Prostate gland (tissue), 2 donors: ENCODE results near the gene MYO1D. TPM values are rescaled to one million over a fixed set of nuclear protein-coding genes. Genes with fewer than 3 reads are reported as not detected.

Experiments
- DNase-seq: peaks from one replicate; pipeline ENCODE4 v3.0.0-alpha.2; 2019; ENCODE audit warnings: low spot score
- H3K27ac ChIP-seq, 2 donors: fragments of 200-600 bp; sonication (generic); 2 replicates each; pipeline ENCODE4 v1.5.1; 2017 to 2019
- H3K27me3 ChIP-seq: fragments of 200-600 bp; sonication (generic); replicated peaks from 2 replicates; pipeline ENCODE4 v1.5.1; 2019; ENCODE audit not compliant: insufficient read depth
- H3K36me3 ChIP-seq, 2 donors: fragments of 200-600 bp; sonication (generic); 1 replicate in 1 of 2; 2 replicates in 1 of 2; pipeline versions ENCODE4 v1.5.1 to v1.8.1; 2017 to 2019
- H3K4me1 ChIP-seq: fragments of 200-600 bp; sonication (generic); replicated peaks from 2 replicates; pipeline ENCODE4 v1.5.1; 2019
- H3K4me3 ChIP-seq, 2 donors: fragments of 200-600 bp; sonication (generic); 2 replicates each; pipeline ENCODE4 v1.5.1; 2017 to 2019
- H3K9me3 ChIP-seq: fragments of 200-600 bp; sonication (generic); 2 replicates; pipeline ENCODE4 v1.5.1; 2017
- CTCF ChIP-seq, 4 experiments: fragments of 200-600 bp in 2 of 4; fragments of 450-650 bp in 2 of 4; sonication (generic) in 2 of 4; IDR thresholded peaks; 1 replicate in 3 of 4; 2 replicates in 1 of 4; pipeline ENCODE4 v1.5.1; 2016 to 2019; ENCODE audit warnings: antibody characterized with exemption in 4 of 4, mild to moderate bottlenecking in 2 of 4, moderate library complexity in 2 of 4
- POLR2A ChIP-seq: fragments of 450-650 bp; IDR thresholded peaks from one replicate; pipeline ENCODE4 v1.6.1; 2016; ENCODE audit warnings: antibody characterized with exemption, mild to moderate bottlenecking
- POLR2AphosphoS5 ChIP-seq: sonication (generic); formaldehyde crosslinking; IDR thresholded peaks from one replicate; pipeline ENCODE4 v1.6.1; 2017; ENCODE audit warnings: antibody characterized with exemption
- WGBS: methylation state at CpG from one replicate; pipeline ENCODE4 v1.1.5; 2018; 5-methylcytosine and 5-hydroxymethylcytosine counted together
- intact Hi-C: fragments of 100-400 bp; cut with DNase I; formaldehyde crosslinking; loops from one replicate; pipeline ENCODE4 v1.14.2; 2022
- total RNA-seq, 2 donors: library from RNA; depleted of rRNA; stranded (reverse); fragments of >200 nt; gene quantifications; one replicate each; pipeline ENCODE4 v1.1.0, GENCODE V29; 2016

Gene MYO1D
- total RNA-seq, 2 donors from 2014 or later, result 44.2 to 45.2 TPM

GRCh38 chr17:32870027-32870670 lies 6.8 kb downstream of the MYO1D start:
- intact Hi-C loops, result no loop called here
- Histone ChIP-seq H3K27me3 (no peaks in the 10 kb centered on the region), H3K4me1 (no peaks in the 10 kb centered on the region), H3K27ac (no peak overlapping the region), H3K36me3 (no peaks in the 10 kb centered on the region), H3K9me3 (no peaks in the 10 kb centered on the region), H3K4me3 (no peak overlapping the region)
- DNase-seq, result no peak
- TF ChIP-seq POLR2A, result no peak
- peak; percentile 20 for TF ChIP-seq POLR2AphosphoS5
- 62% methylated on average over 3 of the region's 3 CpGs for WGBS

- WGBS, result 78% methylated on average over 6 of the region's 6 CpGs
- no peak overlapping the region for H3K4me3 ChIP-seq
- no peak for TF ChIP-seq CTCF (IDR thresholded peaks at IDR 0.05)
- TF ChIP-seq POLR2A, result no peak
- TF ChIP-seq POLR2AphosphoS5, result no peak
- no peaks in the 10 kb centered on the region for H3K27me3 ChIP-seq
- no peaks in the 10 kb centered on the region for H3K4me1 ChIP-seq
- H3K27ac ChIP-seq, result no peak overlapping the region
- H3K9me3 ChIP-seq, result no peaks in the 10 kb centered on the region
- no peak for DNase-seq
- intact Hi-C loops, result no loop called here
- H3K36me3 ChIP-seq, result no peaks in the 10 kb centered on the region
These were observed 7.4 kb downstream of the MYO1D start for GRCh38 chr17:32869345-32870026.

- Histone ChIP-seq H3K9me3 (no peaks in the 10 kb centered on the region), H3K36me3 (no peaks in the 10 kb centered on the region), H3K4me3 (no peak overlapping the region), H3K27me3 (no peaks in the 10 kb centered on the region), H3K27ac (no peak overlapping the region), H3K4me1 (no peaks in the 10 kb centered on the region)
- intact Hi-C loops, result no loop called here
- 96% methylated on average over 4 of the region's 4 CpGs for WGBS
- TF ChIP-seq POLR2A, result no peak
- TF ChIP-seq CTCF (IDR thresholded peaks at IDR 0.05), result no peak
- TF ChIP-seq POLR2AphosphoS5, result no peak
- DNase-seq, result no peak
These were observed 11.8 kb downstream of the MYO1D start for GRCh38 chr17:32865141-32865540.

GRCh38 chr17:32863559-32863958 lies 13.4 kb downstream of the MYO1D start:
- no peak for DNase-seq
- no peaks in the 10 kb centered on the region for H3K27me3 ChIP-seq
- H3K4me1 ChIP-seq, result no peaks in the 10 kb centered on the region
- H3K9me3 ChIP-seq, result no peaks in the 10 kb centered on the region
- no peak overlapping the region for H3K27ac ChIP-seq
- no peak overlapping the region for H3K4me3 ChIP-seq
- intact Hi-C loops, result no loop called here
- H3K36me3 ChIP-seq, result no peaks in the 10 kb centered on the region
- 33% methylated on average over 1 of the region's 1 CpG for WGBS
- TF ChIP-seq POLR2A (no peak), POLR2AphosphoS5 (no peak), CTCF (IDR thresholded peaks at IDR 0.05) (no peak)

- H3K27ac ChIP-seq, result no peak overlapping the region
- TF ChIP-seq POLR2A, result no peak
- TF ChIP-seq CTCF (IDR thresholded peaks at IDR 0.05), result no peak
- no peak for TF ChIP-seq POLR2AphosphoS5
- H3K9me3 ChIP-seq, result no peaks in the 10 kb centered on the region
- intact Hi-C loops, result no loop called here
- no peaks in the 10 kb centered on the region for H3K4me1 ChIP-seq
- no peak overlapping the region for H3K4me3 ChIP-seq
- no peak for DNase-seq
- H3K36me3 ChIP-seq, result no peaks in the 10 kb centered on the region
- WGBS, result 89% methylated on average over 2 of the region's 2 CpGs
- no peaks in the 10 kb centered on the region for H3K27me3 ChIP-seq
These were observed 14.0 kb downstream of the MYO1D start for GRCh38 chr17:32862940-32863339.
